HG02763 (cell line): ENCODE data around the gene STN1.

Experiments
- ATAC-seq: cut with Tn5 transposase; IDR thresholded peaks from one replicate; pipeline ENCODE4 v1.9.1; 2021; ENCODE audit warnings: mild to moderate bottlenecking, moderate library complexity; ENCODE audit not compliant: unreplicated experiment

Gene STN1

GRCh38 chr10:103895411-103896186, 22.4 kb downstream of the STN1 start:
- no peak for ATAC-seq

GRCh38 chr10:103894441-103894864, 23.5 kb downstream of the STN1 start:
- ATAC-seq: no peak

GRCh38 chr10:103893817-103894216, 24.2 kb downstream of the STN1 start:
- ATAC-seq: no peak

GRCh38 chr10:103892181-103892580, 25.8 kb downstream of the STN1 start:
- no peak for ATAC-seq

GRCh38 chr10:103890688-103891087, 27.3 kb downstream of the STN1 start:
- no peak for ATAC-seq

- ATAC-seq: no peak
Observed at GRCh38 chr10:103890194-103890658, 27.8 kb downstream of the STN1 start.

GRCh38 chr10:103889121-103889720, 28.8 kb downstream of the STN1 start:
- no peak for ATAC-seq

GRCh38 chr10:103888113-103888841, 29.7 kb downstream of the STN1 start:
- ATAC-seq: no peak

- ATAC-seq: no peak
Observed at GRCh38 chr10:103885617-103886016, 32.4 kb downstream of the STN1 start.

GRCh38 chr10:103884681-103885139, 33.3 kb downstream of the STN1 start:
- no peak for ATAC-seq

GRCh38 chr10:103882285-103883007, 35.5 kb downstream of the STN1 start:
- no peak for ATAC-seq

GRCh38 chr10:103881416-103882284, 36.3 kb downstream of the STN1 start:
- no peak for ATAC-seq

GRCh38 chr10:103879831-103880230, 38.2 kb downstream of the STN1 start:
- no peak for ATAC-seq

- ATAC-seq: no peak
Observed at GRCh38 chr10:103879409-103879808, 38.6 kb downstream of the STN1 start.

- ATAC-seq: no peak
Observed at GRCh38 chr10:103877861-103878260, 40.1 kb downstream of the STN1 start.

- no peak for ATAC-seq
Observed at GRCh38 chr10:103876155-103876554, 41.8 kb downstream of the STN1 start.

GRCh38 chr10:103874730-103875129, 43.3 kb downstream of the STN1 start:
- no peak for ATAC-seq

GRCh38 chr10:103872137-103872931, 45.6 kb downstream of the STN1 start:
- no peak for ATAC-seq

- no peak for ATAC-seq
Observed at GRCh38 chr10:103871006-103871405, 47.0 kb downstream of the STN1 start.
